Kidney tubule cell (primary cell): Measurements from ENCODE around the gene MAP3K14.

Experiments used
- DNase-seq: peaks from one replicate; pipeline ENCODE4 v3.0.0-alpha.2; 2018; ENCODE audit warnings: low spot score

MAP3K14 gene

GRCh38 chr17:45223539-45224528 lies 93.0 kb downstream of the MAP3K14 start:
- DNase-seq = no peak

- no peak for DNase-seq
These were observed 93.8 kb downstream of the MAP3K14 start for GRCh38 chr17:45222996-45223538.

DNA sequence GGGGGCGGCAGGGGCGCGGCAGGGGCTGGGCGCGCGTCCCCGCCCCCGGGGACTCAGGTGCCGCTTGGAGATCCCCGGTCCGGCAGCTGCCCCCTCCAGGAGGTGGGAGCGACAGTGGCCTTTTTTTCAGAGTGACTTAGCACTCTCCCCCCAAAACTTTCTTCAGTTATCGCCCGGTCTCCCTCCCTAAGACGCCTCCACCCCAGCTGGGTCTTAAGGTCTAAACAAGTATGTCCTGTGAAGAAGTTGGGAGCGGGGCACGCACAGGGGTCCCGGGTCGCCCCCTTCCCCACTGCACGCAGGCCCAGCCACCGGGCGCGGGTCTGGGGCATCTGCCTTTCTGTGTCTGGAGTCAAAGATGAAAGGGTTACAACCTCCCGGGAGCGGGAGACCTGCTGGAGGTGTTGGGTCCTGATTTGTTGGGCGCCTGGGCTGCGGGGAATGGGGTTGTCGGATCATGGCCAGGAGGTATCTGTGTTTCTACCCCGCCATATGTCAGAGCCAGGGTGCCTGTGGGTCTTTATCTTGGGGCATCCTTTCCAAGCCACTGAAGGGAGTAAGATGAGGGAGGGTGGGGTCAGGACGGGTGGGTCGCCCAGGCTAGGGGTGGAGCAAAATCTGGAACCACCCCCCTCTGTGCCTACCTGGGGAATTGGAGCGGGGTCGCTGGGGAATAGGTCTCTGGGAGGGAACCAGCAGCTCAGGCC lies 94.4 kb downstream of the MAP3K14 start:
- DNase-seq = no peak

- no peak for DNase-seq
These were observed 94.9 kb downstream of the MAP3K14 start for GRCh38 chr17:45222014-45222288.

GRCh38 chr17:45221081-45222013 lies 95.5 kb downstream of the MAP3K14 start, which contains the start of gene FMNL1:
Gene FMNL1 (plus strand): TSS chr17:45221885. CDS start chr17:45222125, 240 bp downstream.
- DNase-seq = peak; percentile 44

DNA sequence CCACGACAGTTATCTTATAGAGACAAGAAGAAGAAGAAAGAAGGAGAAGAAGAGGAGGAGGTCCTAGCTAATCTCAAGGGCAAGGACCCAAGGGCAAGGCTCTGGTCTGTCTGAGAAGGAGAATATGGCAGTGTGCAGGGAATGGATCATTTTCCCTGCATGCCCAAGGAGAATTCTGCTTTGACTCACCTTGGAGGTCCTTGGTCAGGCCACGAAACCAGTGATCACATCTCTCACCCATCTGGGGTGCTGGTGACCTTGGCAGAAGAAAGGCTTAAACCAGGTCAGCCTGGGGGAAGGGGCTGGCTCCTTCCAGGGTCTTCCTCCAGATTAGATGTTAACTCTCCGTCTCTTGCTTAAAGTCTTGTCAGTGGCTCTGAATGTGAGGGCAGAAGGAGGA lies 96.7 kb downstream of the MAP3K14 start:
- DNase-seq = no peak

DNA sequence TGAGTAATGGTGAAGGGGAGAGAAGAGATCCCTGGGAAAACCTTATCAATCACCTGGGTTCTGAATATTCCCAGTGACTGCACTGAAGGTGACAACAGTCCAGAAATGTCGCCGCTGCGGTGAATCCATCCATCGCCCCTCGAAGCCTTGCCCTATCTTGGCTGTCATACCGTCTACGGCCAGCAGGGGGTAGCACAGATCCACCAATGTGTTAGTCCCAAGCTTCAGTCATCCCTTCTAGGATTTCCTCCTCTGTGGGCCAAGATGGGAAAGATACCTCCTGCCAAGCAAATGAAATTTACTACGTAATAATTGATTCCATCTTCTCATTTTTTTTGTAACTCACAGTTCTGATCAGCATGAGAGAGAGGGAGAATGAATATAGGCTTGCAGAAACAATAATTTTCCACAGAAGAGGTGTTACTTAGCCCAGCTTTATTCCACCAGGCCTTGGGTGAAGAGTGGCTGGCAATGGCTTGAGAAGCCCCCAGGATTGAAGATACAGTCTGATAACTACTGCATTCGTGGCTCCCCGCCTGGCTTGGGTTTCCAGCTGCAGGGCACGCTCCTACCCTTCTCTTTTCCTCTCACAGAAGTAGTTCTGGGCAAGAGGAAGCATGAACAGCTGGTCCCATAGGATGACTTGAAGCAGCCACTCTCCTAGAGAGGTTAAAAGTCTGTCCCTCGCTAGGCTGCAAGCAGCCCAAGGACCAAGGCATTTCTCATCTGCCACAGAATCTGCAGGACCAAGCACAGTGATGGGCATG lies 97.7 kb downstream of the MAP3K14 start:
- peak; percentile 78 for DNase-seq
